GM12878 (cell line): Measurements from ENCODE around the gene HMOX2. TPM values are rescaled to one million over a fixed set of nuclear protein-coding genes. Genes with fewer than 3 reads are reported as not detected.

ENCODE experiments used
- ATAC-seq: fragments of 200-7000 bp; cut with Tn5 transposase; 3 replicates; pipeline ENCODE4 v1.9.1; 2020; ENCODE audit warnings: mild to moderate bottlenecking, moderate library complexity
- BruUV-seq: library from RNA; stranded (reverse); fragments of 400-500 nt; replicated peaks from 2 replicates; lab custom pipeline; 2021; lab: Mats Ljungman, UMichigan
- CTCF ChIA-PET: fragments of 300-600 bp; sonication (Branson Sonifier 250); formaldehyde crosslinking; extraction: SDS; loops from one replicate; lab custom pipeline; 2021; ENCODE audit warnings: inconsistent platforms; lab: Yijun Ruan, JAX
- POLR2A ChIA-PET: fragments of 350-600 bp; formaldehyde crosslinking; extraction: SDS; loops from one replicate; lab custom pipeline; 2021; ENCODE audit warnings: inconsistent platforms; lab: Charles Lee
- RAD21 ChIA-PET: fragments of 300-600 bp; sonication (Branson Sonifier 250); formaldehyde crosslinking; loops from one replicate; lab custom pipeline; 2023; ENCODE audit warnings: antibody characterized with exemption; ENCODE audit not compliant: unreplicated experiment; lab: Charles Lee
- SMC1A ChIA-PET: fragments of 300-600 bp; sonication (Branson Sonifier 250); formaldehyde crosslinking; loops from one replicate; lab custom pipeline; 2023; ENCODE audit not compliant: unreplicated experiment, uncharacterized antibody; lab: Charles Lee
- DNase-seq: peaks from one replicate; pipeline ENCODE4 v3.0.0-alpha.2; 2011; ENCODE audit warnings: low read depth, low spot score
- FAIRE-seq: peaks from 3 replicates; lab custom pipeline; 2011; peaks lifted over from hg19 to GRCh38; lab: Jason Lieb, UNC
- H2AFZ ChIP-seq: 2 replicates; pipeline ENCODE4 v1.6.0; 2011; ENCODE audit warnings: low read depth, low read length, control low read depth; ENCODE audit not compliant: control insufficient read depth
- H3K27ac ChIP-seq: 2 replicates; pipeline ENCODE4 v1.5.1; 2011; ENCODE audit warnings: control low read depth; ENCODE audit not compliant: control insufficient read depth, insufficient read depth
- H3K27me3 ChIP-seq, 2 experiments: replicated peaks in 1 of 2; 2 replicates each; pipeline versions ENCODE4 v1.6.0 to v1.6.1; 2011; ENCODE audit warnings: low read length in 1 of 2; ENCODE audit not compliant: control insufficient read depth in 2 of 2, insufficient read depth in 2 of 2
- H3K36me3 ChIP-seq, 2 experiments: 2 replicates each; pipeline ENCODE4 v1.5.1; 2011; ENCODE audit warnings: low read length in 1 of 2; ENCODE audit not compliant: control insufficient read depth in 2 of 2, insufficient read depth in 2 of 2
- H3K4me1 ChIP-seq: 2 replicates; pipeline ENCODE4 v1.6.1; 2011; ENCODE audit warnings: mild to moderate bottlenecking, low read length, moderate library complexity, mixed read lengths; ENCODE audit not compliant: control insufficient read depth, insufficient read depth
- H3K4me2 ChIP-seq: 2 replicates; pipeline ENCODE4 v1.6.0; 2011; ENCODE audit warnings: control low read depth; ENCODE audit not compliant: control insufficient read depth, insufficient read depth
- H3K4me3 ChIP-seq: fragments of 200-600 bp; sonication (generic); 2 replicates; pipeline ENCODE4 v1.5.1; 2016
- H3K79me2 ChIP-seq: 2 replicates; pipeline ENCODE4 v1.6.0; 2011; ENCODE audit warnings: low read length; ENCODE audit not compliant: control insufficient read depth, insufficient read depth
- H3K9ac ChIP-seq: 2 replicates; pipeline ENCODE4 v1.8.0; 2011; ENCODE audit warnings: low read length, control low read depth, mixed read lengths; ENCODE audit not compliant: control insufficient read depth, insufficient read depth
- H3K9me3 ChIP-seq: replicated peaks from 3 replicates; pipeline ENCODE4 v1.5.1; 2011; ENCODE audit warnings: mild to moderate bottlenecking, low read length; ENCODE audit not compliant: control insufficient read depth, insufficient read depth
- H4K20me1 ChIP-seq: 2 replicates; pipeline ENCODE4 v1.6.0; 2011; ENCODE audit not compliant: control insufficient read depth, insufficient read depth
- ATF7 ChIP-seq: fragments of 450-650 bp; IDR thresholded peaks from 2 replicates; pipeline ENCODE4 v1.6.1; 2016; ENCODE audit warnings: low read depth, mild to moderate bottlenecking
- BCL3 ChIP-seq: IDR thresholded peaks from 2 replicates; pipeline ENCODE4 v1.6.1; 2011; ENCODE audit warnings: borderline replicate concordance, low read depth, mild to moderate bottlenecking, moderate library complexity, low read length; ENCODE audit not compliant: insufficient read depth, poor library complexity, severe bottlenecking
- ETV6 ChIP-seq, 2 experiments: fragments of 450-650 bp in 1 of 2; IDR thresholded peaks in 1 of 2; conservative IDR thresholded peaks in 1 of 2; 2 replicates each; pipeline ENCODE4 v1.6.1; 2014; ENCODE audit warnings: antibody characterized with exemption in 1 of 2, borderline replicate concordance in 1 of 2, low read depth in 1 of 2, mild to moderate bottlenecking in 1 of 2, moderate library complexity in 1 of 2
- IRF3 ChIP-seq: fragments of 450-650 bp; IDR thresholded peaks from 2 replicates; pipeline ENCODE4 v1.6.1; 2014; ENCODE audit warnings: mild to moderate bottlenecking
- IRF5 ChIP-seq: fragments of 450-650 bp; IDR thresholded peaks from 2 replicates; pipeline ENCODE4 v1.6.1; 2017; ENCODE audit warnings: borderline replicate concordance
- NFYA ChIP-seq: IDR thresholded peaks from 2 replicates; pipeline ENCODE4 v1.6.1; 2011; ENCODE audit warnings: low read depth, mild to moderate bottlenecking, low read length, improper control_type of control experiment, borderline replicate concordance
- RFX5 ChIP-seq: IDR thresholded peaks from 2 replicates; pipeline ENCODE4 v1.6.1; 2011; ENCODE audit warnings: low read depth, low read length, improper control_type of control experiment
- SREBF1 ChIP-seq: IDR thresholded peaks from 2 replicates; pipeline ENCODE4 v1.6.1; 2012; ENCODE audit warnings: mild to moderate bottlenecking, low read length
- WGBS: methylation state at CpG from one replicate; pipeline ENCODE4 v1.1.6; 2016; ENCODE audit warnings: low lambda C conversion rate; ENCODE audit not compliant: insufficient replicate concordance, insufficient coverage; ENCODE audit errors: missing lambda C conversion rate; 5-methylcytosine and 5-hydroxymethylcytosine counted together
- in situ Hi-C: fragments of 300-500 bp; cut with MboI; formaldehyde crosslinking; loops from 9 replicates; pipeline ENCODE4 v1.14.3; 2018; ENCODE audit warnings: mixed read lengths
- intact Hi-C: fragments of 100-400 bp; cut with micrococcal nuclease; formaldehyde crosslinking; loops from one replicate; pipeline ENCODE4 v1.14.2; 2022; ENCODE audit not compliant: unreplicated experiment
- polyA plus RNA-seq, 11 experiments: library from polyadenylated mRNA; depleted of rRNA in 4 of 11; unstranded in 6 of 11; stranded (reverse) in 5 of 11; fragments of >200 nt; fragmentation: Nextera tagmentation in 4 of 11; fragmentation: Illumina TruSeq in 1 of 11; extraction: Ambion mirVana in 4 of 11; extraction: Trizol in 1 of 11; gene quantifications; 1 replicate in 1 of 11; 2 replicates in 10 of 11; pipeline versions ENCODE4 v1.2.1 to v1.2.3, GENCODE V29; 2011 to 2016; ENCODE audit warnings: inconsistent platforms in 2 of 11, missing spikeins in 2 of 11, low read depth in 1 of 11
- total RNA-seq, 4 experiments: library from RNA; depleted of rRNA in 3 of 4; stranded (reverse); fragments of >200 nt in 3 of 4; fragmentation: Illumina TruSeq in 1 of 4; extraction: Trizol in 1 of 4; gene quantifications; 2 replicates each; pipeline versions ENCODE4 v1.2.1 to v1.2.3, GENCODE V29; 2013 to 2021

HMOX2 gene
- total and polyA plus RNA-seq, 10 of the 15 experiments (the other 5 are each of a cell fraction or from before 2014, with no cell fraction given) = 26.4 to 111 (median 57.8) TPM

- TF ChIP-seq NFYA = no peak
- no peak overlapping the region for H3K4me3 ChIP-seq
Measured at GRCh38 chr16:4489030-4489429, 12.8 kb downstream of the HMOX2 start.

GRCh38 chr16:4491898-4492297, 15.7 kb downstream of the HMOX2 start:
- 88% methylated on average over 4 of the region's 4 CpGs for WGBS
- ChIA-PET RAD21 (no interaction called here), SMC1A (no interaction called here), POLR2A (interaction anchor here (0.6 kb wide), 1 partner anchor 12 kb away, joined by 3 read pairs; no protein-coding TSS in a partner anchor), CTCF (no interaction called here)
- Histone ChIP-seq H3K36me3 (peaks cover 2 to 4% of the 10 kb centered on the region in 2 experiments), H3K4me1 (no peaks in the 10 kb centered on the region), H2AFZ (no peak overlapping the region), H4K20me1 (no peaks in the 10 kb centered on the region), H3K4me3 (no peak overlapping the region), H3K79me2 (no peaks in the 10 kb centered on the region; the same call in 1 of the 2 replicates), H3K27ac (no peak overlapping the region), H3K9me3 (no peaks in the 10 kb centered on the region), H3K4me2 (no peak overlapping the region), H3K9ac (no peak overlapping the region), H3K27me3 (no peaks in the 10 kb centered on the region)
- TF ChIP-seq SREBF1 (no peak), ATF7 (no peak), RFX5 (no peak), IRF5 (no peak), BCL3 (no peak), ETV6 (conservative IDR thresholded peaks at IDR 0.05 in 1 of 2, IDR thresholded peaks at IDR 0.05 in 1 of 2; ENCODE audit: borderline replicate concordance in 1 of 2, low read depth in 1 of 2) (no peak), IRF3 (no peak)
- FAIRE-seq (no peak), DNase-seq (no peak), ATAC-seq (no peak)
- no TSS peak for BruUV-seq
- intact Hi-C loops = no loop called here
- in situ Hi-C loops = no loop called here

More at GRCh38 chr16:4489030-4489429, 12.8 kb downstream of the HMOX2 start:
- DNase-seq = no peak
- H3K9me3 ChIP-seq = no peaks in the 10 kb centered on the region
- peaks cover 3 to 14% of the 10 kb centered on the region in 2 experiments for H3K36me3 ChIP-seq
- ATAC-seq = no peak
- no peak for FAIRE-seq
- no peaks in the 10 kb centered on the region for H3K4me1 ChIP-seq
- no peaks in the 10 kb centered on the region for H3K27me3 ChIP-seq
- no peak overlapping the region for H2AFZ ChIP-seq
- ChIA-PET RAD21 (no interaction called here), CTCF (interaction anchor here (1.9 to 2.2 kb wide), 2 partner anchors 17 to 18 kb away, joined by 4 to 9 read pairs; no protein-coding TSS in a partner anchor), SMC1A (interaction anchor here (0.9 kb wide), 1 partner anchor 48 kb away, joined by 3 read pairs; no protein-coding TSS in a partner anchor), POLR2A (interaction anchor here (0.7 to 1.1 kb wide), 2 partner anchors 12 to 30 kb away, joined by 3 to 4 read pairs; no protein-coding TSS in a partner anchor)
- no peaks in the 10 kb centered on the region for H4K20me1 ChIP-seq
- in situ Hi-C loops = no loop called here
- 96% methylated on average over 5 of the region's 5 CpGs for WGBS
- no peak overlapping the region for H3K27ac ChIP-seq
- intact Hi-C loops = no loop called here
- no peak overlapping the region for H3K4me2 ChIP-seq
- BruUV-seq = no TSS peak
- H3K79me2 ChIP-seq = no peaks in the 10 kb centered on the region; the same call in 1 of the 2 replicates
- no peak overlapping the region for H3K9ac ChIP-seq
